ENCODE data around the gene CYP26B1. TPM values are rescaled to one million over a fixed set of nuclear protein-coding genes. Genes with fewer than 3 reads are reported as not detected.

CYP26B1 gene
- total and polyA plus RNA-seq, 2 of the 8 experiments (the other 6 are each of a cell fraction or from before 2014, with no cell fraction given): 0.06 to 0.69 TPM

DNA sequence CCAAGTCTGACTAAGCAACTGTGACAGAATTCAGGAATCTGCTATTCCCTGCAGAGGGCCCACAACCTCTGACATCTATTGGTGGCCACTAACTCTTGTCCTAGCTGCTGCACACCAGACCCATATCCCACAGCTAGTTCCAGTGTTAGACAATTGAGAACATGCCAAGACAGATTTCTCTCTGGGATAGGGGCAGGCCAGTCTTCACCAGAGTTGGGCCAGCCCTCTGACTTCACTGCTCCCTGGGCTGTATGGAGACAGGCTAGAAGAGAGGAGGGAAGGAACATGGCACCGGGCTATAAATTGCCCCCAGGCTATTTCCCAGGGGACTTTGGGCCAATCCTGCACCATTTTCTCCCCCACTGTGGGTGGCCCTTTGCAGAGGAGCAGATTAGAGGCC lies 32.7 kb upstream of the CYP26B1 start:
- Histone ChIP-seq H2AFZ (ENCODE audit: low read length) (no peak overlapping the region), H2BK20ac (ENCODE audit: low read length) (no peak overlapping the region), H3K23ac (ENCODE audit: insufficient read length) (no peak overlapping the region), H2BK12ac (ENCODE audit: low read depth, low read length) (no peak overlapping the region), H3K9ac (replicated peaks in 1 of 4; ENCODE audit: extremely low read depth in 1 of 4, low read depth in 3 of 4, low read length in 3 of 4) (no peak overlapping the region), H3K4ac (replicated peaks; ENCODE audit: insufficient read length, low read depth, low read length) (no peak overlapping the region), H4K5ac (ENCODE audit: insufficient read length, low read depth, low read length) (no peak overlapping the region), H3K23me2 (ENCODE audit: low read depth, low read length) (0 out of 2 replicates have a peak, but pooled peaks cover 2% of the 10 kb centered on the region), H3K79me2 (ENCODE audit: control insufficient read depth in 1 of 2, insufficient read depth in 2 of 2, low read length in 2 of 2) (no peaks in the 10 kb centered on the region), H3K79me1 (ENCODE audit: low read depth, low read length) (no peaks in the 10 kb centered on the region), H3K56ac (replicated peaks; ENCODE audit: insufficient read length, low read depth, low read length) (no peak overlapping the region), H3K14ac (ENCODE audit: insufficient read length) (no peak overlapping the region), H3K36me3 (ENCODE audit: control insufficient read depth in 2 of 4, insufficient read depth in 4 of 4, low read length in 3 of 4) (no peaks in the 10 kb centered on the region), H2AK5ac (ENCODE audit: low read depth, low read length) (no peak overlapping the region), H3K4me3 (ENCODE audit: extremely low read depth in 1 of 4, insufficient read depth in 2 of 4, low read depth in 3 of 4, low read length in 4 of 4) (no peak overlapping the region), H3K18ac (ENCODE audit: extremely low read depth, low read length) (no peak overlapping the region), H4K8ac (ENCODE audit: extremely low read depth, insufficient read depth, low read length) (no peak overlapping the region), H3K4me2 (ENCODE audit: insufficient read depth in 1 of 2, low read depth in 2 of 2, low read length in 2 of 2) (no peak overlapping the region), H4K91ac (replicated peaks; ENCODE audit: insufficient read length, low read length) (no peak overlapping the region), H2BK5ac (ENCODE audit: low read depth, low read length) (no peak overlapping the region), H3K4me1 (replicated peaks in 1 of 4; ENCODE audit: control insufficient read depth in 3 of 4, insufficient read depth in 4 of 4, low read length in 3 of 4) (no peaks in the 10 kb centered on the region), H2BK15ac (ENCODE audit: low read length) (no peak overlapping the region), H4K20me1 (replicated peaks in 1 of 2; ENCODE audit: control insufficient read depth in 1 of 2, insufficient read depth in 2 of 2, low read length in 2 of 2) (no peaks in the 10 kb centered on the region), H3K27ac (ENCODE audit: low read depth, low read length) (no peak overlapping the region), H3K27me3 (replicated peaks in 1 of 4; ENCODE audit: control insufficient read depth in 3 of 4, extremely low read depth in 1 of 4, insufficient read depth in 3 of 4, low read length in 3 of 4) (no peaks in the 10 kb centered on the region; a peak in 2 of 7 replicates), H3K9me3 (ENCODE audit: insufficient read depth in 2 of 2, low read depth in 1 of 2, low read length in 1 of 2) (no peaks in the 10 kb centered on the region; a peak in 1 of 4 replicates), H2BK120ac (replicated peaks; ENCODE audit: low read depth, low read length) (no peak overlapping the region)
- FAIRE-seq (no peak), DNase-seq (ENCODE audit: low read depth in 1 of 2, low spot score in 2 of 2) (no peak)
- WGBS, 2 experiments (ENCODE audit: extremely low coverage in 1 of 2, insufficient coverage in 1 of 2, insufficient read length in 1 of 2, insufficient replicate concordance in 2 of 2, low coverage in 1 of 2, low lambda C conversion rate in 2 of 2, missing lambda C conversion rate in 1 of 2): 100% methylated on average over 1 of the region's 1 CpG; no CpG with 5 or more reads in 1 of the 2 experiments
- ChIA-PET CTCF (ENCODE audit: partially characterized antibody) (interaction anchor here (1.2 kb wide), 1 partner anchor 27 kb away, joined by 3 read pairs; no protein-coding TSS in a partner anchor), POLR2A (ENCODE audit: partially characterized antibody) (no interaction called here)
- no peak for TF ChIP-seq RAD21 (IDR thresholded peaks at IDR 0.05 in 1 of 2, conservative IDR thresholded peaks at IDR 0.05 in 1 of 2; ENCODE audit: low read depth in 2 of 2, low read length in 2 of 2)
- no peak for TF ChIP-seq GTF2F1 (IDR thresholded peaks at IDR 0.05; ENCODE audit: borderline replicate concordance, low read depth, low read length)
- no peak for TF ChIP-seq ZNF274 (IDR thresholded peaks at IDR 0.05; ENCODE audit: borderline replicate concordance, extremely low read depth, low read length)
- TF ChIP-seq, protein P1, sequence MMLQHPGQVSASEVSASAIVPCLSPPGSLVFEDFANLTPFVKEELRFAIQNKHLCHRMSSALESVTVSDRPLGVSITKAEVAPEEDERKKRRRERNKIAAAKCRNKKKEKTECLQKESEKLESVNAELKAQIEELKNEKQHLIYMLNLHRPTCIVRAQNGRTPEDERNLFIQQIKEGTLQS (IDR thresholded peaks at IDR 0.05; ENCODE audit: insufficient read depth, low read depth, low read length): no peak
- TF ChIP-seq FOSL1 (IDR thresholded peaks at IDR 0.05; ENCODE audit: insufficient read depth, low read depth, low read length): no peak
- TF ChIP-seq EZH2 (IDR thresholded peaks at IDR 0.05; ENCODE audit: low read depth, low read length, severe bottlenecking): no peak
- TF ChIP-seq EGR1 (IDR thresholded peaks at IDR 0.05; ENCODE audit: borderline replicate concordance, low read depth, low read length): no peak
- TF ChIP-seq TEAD4 (IDR thresholded peaks at IDR 0.05; ENCODE audit: low read depth, low read length): no peak
- TF ChIP-seq, protein P2, sequence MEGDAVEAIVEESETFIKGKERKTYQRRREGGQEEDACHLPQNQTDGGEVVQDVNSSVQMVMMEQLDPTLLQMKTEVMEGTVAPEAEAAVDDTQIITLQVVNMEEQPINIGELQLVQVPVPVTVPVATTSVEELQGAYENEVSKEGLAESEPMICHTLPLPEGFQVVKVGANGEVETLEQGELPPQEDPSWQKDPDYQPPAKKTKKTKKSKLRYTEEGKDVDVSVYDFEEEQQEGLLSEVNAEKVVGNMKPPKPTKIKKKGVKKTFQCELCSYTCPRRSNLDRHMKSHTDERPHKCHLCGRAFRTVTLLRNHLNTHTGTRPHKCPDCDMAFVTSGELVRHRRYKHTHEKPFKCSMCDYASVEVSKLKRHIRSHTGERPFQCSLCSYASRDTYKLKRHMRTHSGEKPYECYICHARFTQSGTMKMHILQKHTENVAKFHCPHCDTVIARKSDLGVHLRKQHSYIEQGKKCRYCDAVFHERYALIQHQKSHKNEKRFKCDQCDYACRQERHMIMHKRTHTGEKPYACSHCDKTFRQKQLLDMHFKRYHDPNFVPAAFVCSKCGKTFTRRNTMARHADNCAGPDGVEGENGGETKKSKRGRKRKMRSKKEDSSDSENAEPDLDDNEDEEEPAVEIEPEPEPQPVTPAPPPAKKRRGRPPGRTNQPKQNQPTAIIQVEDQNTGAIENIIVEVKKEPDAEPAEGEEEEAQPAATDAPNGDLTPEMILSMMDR (IDR thresholded peaks at IDR 0.05; ENCODE audit: control extremely low read depth in 1 of 3, insufficient read depth in 1 of 3, low read depth in 1 of 3, low read length in 3 of 3): no peak
- TF ChIP-seq RXRA (IDR thresholded peaks at IDR 0.05; ENCODE audit: insufficient read depth, low read depth, low read length): no peak

All from H1 (cell line).